Upper lobe of left lung (tissue), 6 donors: ENCODE measurements around the gene PTPRZ1. TPM values are rescaled to one million over a fixed set of nuclear protein-coding genes. Genes with fewer than 3 reads are reported as not detected.

Experiments used
- ATAC-seq, 2 donors: fragments of 200-7000 bp; cut with Tn5 transposase; one replicate each; pipeline ENCODE4 v1.9.1; 2022; ENCODE audit warnings: mild to moderate bottlenecking in 2 of 2, moderate library complexity in 2 of 2; ENCODE audit not compliant: low FRiP score in 2 of 2
- DNase-seq, 2 donors: peaks; one replicate each; pipeline ENCODE4 v3.0.0-alpha.2; 2019 to 2020
- H3K27ac ChIP-seq, 4 donors: fragments of 200-600 bp; sonication (generic); one replicate each; pipeline ENCODE4 v1.5.1; 2016 to 2019
- H3K27me3 ChIP-seq, 4 donors: fragments of 200-600 bp; sonication (generic); one replicate each; pipeline ENCODE4 v1.5.1; 2017 to 2019
- H3K36me3 ChIP-seq, 4 donors: fragments of 200-600 bp; sonication (generic); one replicate each; pipeline ENCODE4 v1.5.1; 2016 to 2019
- H3K4me1 ChIP-seq, 4 donors: fragments of 200-600 bp; sonication (generic); one replicate each; pipeline ENCODE4 v1.5.1; 2018 to 2019
- H3K4me3 ChIP-seq, 4 donors: fragments of 200-600 bp; sonication (generic); one replicate each; pipeline ENCODE4 v1.5.1; 2017 to 2019; ENCODE audit warnings: mild to moderate bottlenecking in 2 of 4, moderate library complexity in 1 of 4
- H3K9me3 ChIP-seq, 4 donors: fragments of 200-600 bp; sonication (generic); one replicate each; pipeline ENCODE4 v1.5.1; 2018 to 2019
- EP300 ChIP-seq, 4 donors: sonication (generic); formaldehyde crosslinking; IDR thresholded peaks; one replicate each; pipeline ENCODE4 v1.5.1; 2017; ENCODE audit warnings: antibody characterized with exemption in 4 of 4, control low read depth in 2 of 4
- POLR2A ChIP-seq, 4 donors: fragments of 450-650 bp; IDR thresholded peaks; one replicate each; pipeline ENCODE4 v1.5.1; 2016 to 2017; ENCODE audit warnings: antibody characterized with exemption in 4 of 4, mild to moderate bottlenecking in 2 of 4
- POLR2AphosphoS5 ChIP-seq, 2 donors: sonication (generic); formaldehyde crosslinking; IDR thresholded peaks; one replicate each; pipeline ENCODE4 v1.5.1; 2017; ENCODE audit warnings: antibody characterized with exemption in 2 of 2
- WGBS, 2 donors: methylation state at CpG; one replicate each; pipeline ENCODE4 v1.1.5; 2017 to 2018; 5-methylcytosine and 5-hydroxymethylcytosine counted together
- total RNA-seq, 6 donors: library from RNA; depleted of rRNA in 4 of 6; stranded (reverse); fragments of >200 nt in 4 of 6; gene quantifications; one replicate each; pipeline versions ENCODE4 v1.1.0 to v1.2.1, GENCODE V29; 2016 to 2021
- TF ChIP-seq, protein P1 (sequence below), 6 experiments: fragments of 450-650 bp in 4 of 6; fragments of 200-600 bp in 2 of 6; sonication (generic) in 2 of 6; IDR thresholded peaks; one replicate each; pipeline ENCODE4 v1.5.1; 2016 to 2019; ENCODE audit warnings: antibody characterized with exemption in 6 of 6
- donor health status: DM: no; HTN: no; CAD: no; lungs with moderate emphysema.
- donor health status: DM: no; HTN: yes; CAD: no; lungs with severe emphysema.

The PTPRZ1 gene
- total RNA-seq, 6 donors from 2014 or later: 0.57 to 7.2 (median 1.2) TPM

DNA sequence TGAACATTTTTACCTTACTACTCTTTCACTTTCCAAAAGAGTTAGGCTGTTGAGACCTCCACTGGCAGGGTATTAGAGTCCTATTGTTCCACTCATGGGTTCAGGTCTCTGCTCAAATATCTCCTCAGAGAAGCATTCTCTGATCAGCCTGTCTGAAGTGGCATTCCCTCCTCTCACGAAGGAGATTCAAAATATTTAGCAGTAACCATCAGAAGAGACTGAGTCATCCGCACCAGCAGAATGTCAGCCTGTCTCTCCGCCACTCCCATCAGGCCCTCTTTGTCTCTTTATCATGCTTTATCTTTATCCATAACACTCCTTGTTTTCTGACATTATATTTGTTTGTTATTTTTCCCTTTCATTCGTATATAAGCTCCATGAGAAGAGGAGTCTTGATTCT lies 192.0 kb downstream of the PTPRZ1 start:
- no peak for TF ChIP-seq POLR2AphosphoS5 (IDR thresholded peaks at IDR 0.05)
- no peak for TF ChIP-seq POLR2A (IDR thresholded peaks at IDR 0.05)
- TF ChIP-seq, protein P1, sequence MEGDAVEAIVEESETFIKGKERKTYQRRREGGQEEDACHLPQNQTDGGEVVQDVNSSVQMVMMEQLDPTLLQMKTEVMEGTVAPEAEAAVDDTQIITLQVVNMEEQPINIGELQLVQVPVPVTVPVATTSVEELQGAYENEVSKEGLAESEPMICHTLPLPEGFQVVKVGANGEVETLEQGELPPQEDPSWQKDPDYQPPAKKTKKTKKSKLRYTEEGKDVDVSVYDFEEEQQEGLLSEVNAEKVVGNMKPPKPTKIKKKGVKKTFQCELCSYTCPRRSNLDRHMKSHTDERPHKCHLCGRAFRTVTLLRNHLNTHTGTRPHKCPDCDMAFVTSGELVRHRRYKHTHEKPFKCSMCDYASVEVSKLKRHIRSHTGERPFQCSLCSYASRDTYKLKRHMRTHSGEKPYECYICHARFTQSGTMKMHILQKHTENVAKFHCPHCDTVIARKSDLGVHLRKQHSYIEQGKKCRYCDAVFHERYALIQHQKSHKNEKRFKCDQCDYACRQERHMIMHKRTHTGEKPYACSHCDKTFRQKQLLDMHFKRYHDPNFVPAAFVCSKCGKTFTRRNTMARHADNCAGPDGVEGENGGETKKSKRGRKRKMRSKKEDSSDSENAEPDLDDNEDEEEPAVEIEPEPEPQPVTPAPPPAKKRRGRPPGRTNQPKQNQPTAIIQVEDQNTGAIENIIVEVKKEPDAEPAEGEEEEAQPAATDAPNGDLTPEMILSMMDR (IDR thresholded peaks at IDR 0.05): no peak
- TF ChIP-seq EP300 (IDR thresholded peaks at IDR 0.05): no peak
- Histone ChIP-seq H3K36me3 (no peaks in the 10 kb centered on the region), H3K27me3 (no peaks in the 10 kb centered on the region), H3K9me3 (no peaks in the 10 kb centered on the region), H3K4me3 (no peak overlapping the region), H3K4me1 (no peaks in the 10 kb centered on the region), H3K27ac (no peak overlapping the region)
- 79 to 81% methylated on average over 4 of the region's 4 CpGs for WGBS, 2 donors
- DNase-seq: no peak
- no peak for ATAC-seq

GRCh38 chr7:122067077-122067476 lies 194.1 kb downstream of the PTPRZ1 start:
- no peak overlapping the region for H3K27ac ChIP-seq
- DNase-seq (no peak), ATAC-seq (no peak)
- H3K9me3 ChIP-seq: no peaks in the 10 kb centered on the region
- H3K36me3 ChIP-seq: no peaks in the 10 kb centered on the region
- H3K4me3 ChIP-seq: no peak overlapping the region
- WGBS, 2 donors: 70 to 71% methylated on average over 1 of the region's 1 CpG
- TF ChIP-seq POLR2A (IDR thresholded peaks at IDR 0.05): no peak
- TF ChIP-seq EP300 (IDR thresholded peaks at IDR 0.05): no peak
- no peak for TF ChIP-seq POLR2AphosphoS5 (IDR thresholded peaks at IDR 0.05)
- TF ChIP-seq, protein P1 (IDR thresholded peaks at IDR 0.05): no peak
- H3K27me3 ChIP-seq: no peaks in the 10 kb centered on the region
- no peaks in the 10 kb centered on the region for H3K4me1 ChIP-seq

GRCh38 chr7:122068046-122068445 lies 195.1 kb downstream of the PTPRZ1 start:
- 77 to 79% methylated on average over 1 of the region's 1 CpG for WGBS, 2 donors
- ATAC-seq (no peak), DNase-seq (no peak)
- Histone ChIP-seq H3K36me3 (no peaks in the 10 kb centered on the region), H3K4me1 (no peaks in the 10 kb centered on the region), H3K27ac (no peak overlapping the region), H3K9me3 (no peaks in the 10 kb centered on the region), H3K4me3 (no peak overlapping the region), H3K27me3 (no peaks in the 10 kb centered on the region)
- no peak for TF ChIP-seq POLR2A (IDR thresholded peaks at IDR 0.05)
- TF ChIP-seq EP300 (IDR thresholded peaks at IDR 0.05): no peak
- TF ChIP-seq POLR2AphosphoS5 (IDR thresholded peaks at IDR 0.05): no peak
- TF ChIP-seq, protein P1 (IDR thresholded peaks at IDR 0.05): no peak

DNA sequence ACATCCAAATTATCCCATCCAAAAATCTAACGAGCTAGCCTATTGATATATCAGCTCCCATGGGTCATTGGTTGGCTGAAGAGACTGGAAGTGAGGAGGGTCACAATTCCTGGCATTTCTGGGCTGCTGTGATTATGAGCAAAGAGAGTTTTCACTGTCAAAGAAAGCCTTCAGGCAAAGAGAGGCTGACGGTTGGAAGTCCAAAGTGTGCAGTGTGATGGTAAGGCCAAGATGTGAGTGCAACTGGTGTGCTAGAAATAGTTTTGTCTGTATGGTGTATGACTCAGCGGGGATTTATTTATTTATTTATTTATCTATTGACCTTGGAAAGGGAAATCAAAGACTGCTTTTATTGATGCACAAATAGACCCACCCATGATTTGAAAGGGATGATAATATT lies 196.0 kb downstream of the PTPRZ1 start:
- H3K27ac ChIP-seq: no peak overlapping the region
- peaks cover 0 to 1% (median 0%) of the 10 kb centered on the region in 4 donors for H3K36me3 ChIP-seq
- DNase-seq (no peak), ATAC-seq (no peak)
- H3K4me1 ChIP-seq: no peaks in the 10 kb centered on the region
- H3K4me3 ChIP-seq: no peak overlapping the region
- no peaks in the 10 kb centered on the region for H3K9me3 ChIP-seq
- WGBS, 2 donors: 75 to 85% methylated on average over 3 of the region's 3 CpGs
- H3K27me3 ChIP-seq: no peaks in the 10 kb centered on the region
- TF ChIP-seq POLR2A (IDR thresholded peaks at IDR 0.05) (no peak), EP300 (IDR thresholded peaks at IDR 0.05) (no peak), POLR2AphosphoS5 (IDR thresholded peaks at IDR 0.05) (no peak)
- TF ChIP-seq, protein P1 (IDR thresholded peaks at IDR 0.05): no peak

- DNase-seq (no peak), ATAC-seq (no peak)
- no peak overlapping the region for H3K4me3 ChIP-seq
- no peaks in the 10 kb centered on the region for H3K9me3 ChIP-seq
- peaks cover 0 to 9% (median 0%) of the 10 kb centered on the region in 4 donors for H3K36me3 ChIP-seq
- no peaks in the 10 kb centered on the region for H3K4me1 ChIP-seq
- H3K27me3 ChIP-seq: no peaks in the 10 kb centered on the region
- TF ChIP-seq EP300 (IDR thresholded peaks at IDR 0.05): no peak
- TF ChIP-seq, protein P1 (IDR thresholded peaks at IDR 0.05): no peak
- no peak for TF ChIP-seq POLR2AphosphoS5 (IDR thresholded peaks at IDR 0.05)
- TF ChIP-seq POLR2A (IDR thresholded peaks at IDR 0.05): no peak
- no peak overlapping the region for H3K27ac ChIP-seq
- WGBS, 2 donors: 61 to 67% methylated on average over 1 of the region's 1 CpG
Observed at GRCh38 chr7:122070062-122070461, 197.1 kb downstream of the PTPRZ1 start.
